Fibroblast of mammary gland (primary cell): ENCODE measurements around the gene NUDT7.

ENCODE experiments used
- DNase-seq: peaks from one replicate; pipeline ENCODE4 v3.0.0-alpha.2; 2010; ENCODE audit warnings: low read depth
- H3K4me3 ChIP-seq: 2 replicates; pipeline ENCODE4 v1.5.1; 2011; ENCODE audit warnings: low read depth, mild to moderate bottlenecking, low read length, moderate library complexity; ENCODE audit not compliant: control insufficient read depth
- CTCF ChIP-seq: conservative IDR thresholded peaks from 2 replicates; pipeline ENCODE4 v1.5.1; 2011; ENCODE audit warnings: low read depth, low read length, inconsistent platforms; ENCODE audit not compliant: control insufficient read depth, insufficient read depth

The NUDT7 gene

GRCh38 chr16:77738706-77739558 lies 16.6 kb downstream of the NUDT7 start:
- no peak for DNase-seq
- H3K4me3 ChIP-seq, result no peak overlapping the region
- no peak for TF ChIP-seq CTCF

GRCh38 chr16:77739559-77739892 lies 17.2 kb downstream of the NUDT7 start:
- no peak for TF ChIP-seq CTCF
- peak; percentile 28 for DNase-seq
- no peak overlapping the region for H3K4me3 ChIP-seq

DNA sequence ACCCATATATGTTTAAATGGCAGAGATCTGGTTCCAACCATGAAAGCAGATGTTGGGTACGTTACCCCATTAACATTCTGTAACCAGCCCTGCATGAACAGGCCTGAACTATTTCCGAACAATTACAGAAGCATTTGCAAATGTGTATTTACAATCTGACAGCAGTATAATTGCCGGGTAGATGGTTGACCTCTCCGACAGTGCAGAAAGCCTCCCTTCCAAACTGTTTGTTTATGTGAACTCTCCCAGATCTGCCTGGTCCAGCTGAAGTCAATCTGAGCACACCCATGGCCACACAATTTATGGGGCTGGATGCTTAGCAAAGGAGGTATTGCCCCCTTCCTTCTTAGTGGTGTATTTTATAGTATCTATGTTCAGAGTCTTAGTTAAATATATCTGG lies 21.8 kb downstream of the NUDT7 start:
- DNase-seq, result no peak
- TF ChIP-seq CTCF, result no peak
- H3K4me3 ChIP-seq, result no peak overlapping the region

DNA sequence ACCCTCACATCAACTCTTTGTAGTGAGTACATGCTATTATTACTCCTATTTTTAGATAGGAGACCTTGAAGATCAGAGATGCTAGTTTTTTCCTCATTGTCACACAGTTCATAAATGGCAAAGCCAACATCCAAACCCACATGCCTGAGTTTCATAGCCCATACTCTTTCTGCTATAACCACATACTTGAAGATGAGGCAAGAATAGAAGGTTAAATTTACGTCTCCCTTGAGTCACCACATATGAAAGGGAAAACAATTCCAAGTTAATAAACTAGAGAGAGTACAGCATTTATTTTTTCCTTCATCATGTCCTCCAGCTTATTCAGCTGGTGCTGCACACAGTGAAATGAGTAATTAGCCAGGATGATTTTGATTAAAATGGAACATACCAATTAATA lies 23.7 kb downstream of the NUDT7 start:
- DNase-seq, result peak; percentile 25
- TF ChIP-seq CTCF, result no peak
- no peak overlapping the region for H3K4me3 ChIP-seq

DNA sequence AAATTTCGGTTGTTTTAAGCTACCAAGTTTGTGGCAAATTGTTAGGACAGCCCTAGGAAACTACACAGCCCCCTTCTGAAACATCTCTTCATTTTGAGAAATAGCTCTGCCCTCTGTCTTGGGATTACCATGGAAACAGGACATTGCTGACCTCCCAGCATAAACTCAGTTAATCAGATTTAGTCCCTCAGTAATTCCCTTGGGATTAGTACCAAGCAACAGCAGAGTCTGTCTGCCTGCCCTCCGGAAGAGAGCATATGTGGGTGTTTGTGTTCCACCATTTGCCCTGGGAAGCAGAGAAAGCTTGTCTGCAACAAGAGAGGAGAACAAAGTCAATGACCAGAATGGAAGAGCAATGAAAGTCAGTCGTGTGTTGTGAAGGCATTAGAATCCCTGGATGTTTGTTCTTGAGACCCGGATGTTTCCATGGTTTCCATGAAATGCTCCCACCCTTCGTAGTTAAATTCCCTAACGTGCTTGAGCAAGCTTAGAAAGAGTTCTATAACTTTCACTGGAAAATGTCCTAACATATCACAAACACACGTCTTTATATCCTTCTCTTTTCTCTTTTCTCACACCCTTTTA lies 26.2 kb downstream of the NUDT7 start:
- no peak for DNase-seq
- H3K4me3 ChIP-seq, result no peak overlapping the region
- no peak for TF ChIP-seq CTCF

DNA sequence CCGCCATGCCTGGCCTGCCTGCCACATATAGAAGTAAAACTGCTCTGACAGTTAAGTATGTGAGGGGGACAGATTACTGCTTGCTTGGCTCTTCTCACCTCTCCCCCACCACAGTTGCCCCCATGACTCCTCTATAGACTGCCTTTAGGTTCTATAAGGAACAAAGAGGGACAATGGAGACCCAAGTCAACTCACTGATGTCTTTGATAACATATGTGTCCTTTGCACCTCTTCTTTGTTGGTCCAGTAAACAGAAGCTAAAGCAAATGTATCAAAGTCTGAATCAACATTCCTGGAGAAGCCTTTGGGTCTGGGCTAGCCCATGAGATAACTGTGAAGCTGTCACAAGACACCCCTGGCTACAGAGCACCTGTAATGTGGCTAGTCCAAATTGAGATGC lies 27.1 kb downstream of the NUDT7 start:
- no peak for DNase-seq
- H3K4me3 ChIP-seq, result no peak overlapping the region
- no peak for TF ChIP-seq CTCF
